HG03196 (cell line): Measurements from ENCODE around the gene NRIP1.

ENCODE experiments used
- ATAC-seq: cut with Tn5 transposase; IDR thresholded peaks from one replicate; pipeline ENCODE4 v1.9.1; 2021; ENCODE audit not compliant: unreplicated experiment

NRIP1 gene

DNA sequence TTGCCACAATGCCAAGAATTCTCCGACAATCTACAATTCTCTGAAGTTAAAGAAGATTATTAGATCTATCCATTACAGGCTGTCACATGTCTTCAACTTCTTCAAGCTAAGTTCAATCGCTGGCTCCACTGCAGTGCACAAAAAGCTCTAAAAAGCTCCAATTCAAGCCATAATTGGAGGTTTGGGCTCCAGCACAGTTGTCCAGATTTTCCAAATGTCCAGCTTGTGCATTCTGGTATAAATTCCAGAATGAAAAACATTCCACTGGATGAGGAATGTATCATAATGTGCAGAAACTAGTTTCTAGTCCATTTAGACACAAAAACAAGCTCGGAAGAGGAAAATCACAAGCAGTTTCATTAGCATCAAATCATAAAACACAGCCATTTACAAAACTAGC, 138.6 kb downstream of the NRIP1 start:
- ATAC-seq = no peak

DNA sequence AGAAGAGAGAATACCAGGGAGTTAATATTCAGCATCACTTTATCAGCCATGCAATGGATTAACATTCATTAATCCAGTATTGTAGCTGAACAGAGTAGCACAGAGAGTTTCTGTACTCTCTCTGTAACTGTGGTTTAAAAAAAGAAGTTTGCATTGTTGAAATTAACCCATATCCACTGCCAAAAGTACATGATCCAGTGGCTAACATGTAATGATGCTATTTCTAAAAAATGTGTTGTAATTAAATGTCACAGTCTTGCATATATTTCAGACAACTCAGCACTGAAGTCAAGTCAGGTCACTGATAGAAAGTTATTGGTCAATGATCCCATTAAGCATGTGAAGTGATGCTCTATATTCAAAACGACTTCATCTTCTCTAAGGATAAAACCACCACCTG, 141.3 kb downstream of the NRIP1 start:
- no peak for ATAC-seq

DNA sequence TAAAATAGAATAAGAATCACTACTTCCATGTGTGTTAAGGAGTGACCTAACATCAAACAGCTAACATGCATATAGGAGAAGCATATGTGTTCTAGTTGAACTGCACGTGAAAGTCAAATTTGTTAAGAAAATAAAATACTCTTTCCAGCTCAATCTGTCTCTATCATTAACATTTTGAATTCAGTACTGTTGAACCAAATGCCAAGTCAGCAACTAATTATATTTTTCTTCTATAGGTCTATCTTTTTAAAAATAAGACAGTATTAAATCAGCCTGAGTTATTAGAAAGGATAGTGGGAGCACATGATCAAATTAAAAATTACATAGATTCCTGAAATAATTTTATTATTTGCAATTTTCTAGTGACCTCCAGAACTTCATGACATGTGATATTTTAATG, 141.8 kb downstream of the NRIP1 start:
- no peak for ATAC-seq

DNA sequence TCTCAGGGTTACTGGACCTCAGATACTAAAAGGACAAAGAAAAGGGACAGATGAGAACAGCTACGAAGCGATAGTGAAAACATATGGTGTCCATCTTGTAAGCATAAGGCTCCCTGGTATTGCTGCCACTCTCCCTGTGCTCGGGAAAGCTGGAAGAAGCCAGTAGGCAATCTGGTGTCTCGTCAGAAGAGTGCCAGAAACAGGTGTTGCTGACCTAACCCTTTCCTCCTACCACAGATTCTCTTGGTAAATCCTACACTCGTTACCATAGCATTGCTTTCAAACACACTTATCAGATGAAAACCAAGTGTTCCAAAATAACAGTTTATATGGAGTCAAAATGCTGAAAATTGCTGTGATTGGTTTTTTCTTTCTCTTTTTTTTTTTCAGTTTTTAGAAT, 146.3 kb downstream of the NRIP1 start:
- no peak for ATAC-seq

DNA sequence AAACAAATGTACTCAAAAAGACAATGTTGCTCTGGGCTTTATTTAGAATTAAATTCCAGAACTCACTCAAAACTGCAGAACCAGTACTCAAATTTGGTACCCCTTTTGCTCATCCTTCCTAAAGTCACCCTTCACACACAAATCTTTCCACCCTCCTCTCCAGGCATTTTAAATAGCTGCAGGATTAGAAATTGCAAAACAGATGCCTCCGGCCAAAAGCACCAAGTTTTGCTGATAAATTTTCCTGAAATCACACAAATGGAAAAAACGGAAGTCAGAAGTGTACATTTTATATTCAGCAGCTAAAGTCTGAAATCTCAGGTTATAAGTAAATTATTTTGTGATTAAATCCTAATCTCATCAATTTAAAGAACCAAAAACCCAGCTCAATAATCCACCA, 147.0 kb downstream of the NRIP1 start:
- ATAC-seq = no peak

DNA sequence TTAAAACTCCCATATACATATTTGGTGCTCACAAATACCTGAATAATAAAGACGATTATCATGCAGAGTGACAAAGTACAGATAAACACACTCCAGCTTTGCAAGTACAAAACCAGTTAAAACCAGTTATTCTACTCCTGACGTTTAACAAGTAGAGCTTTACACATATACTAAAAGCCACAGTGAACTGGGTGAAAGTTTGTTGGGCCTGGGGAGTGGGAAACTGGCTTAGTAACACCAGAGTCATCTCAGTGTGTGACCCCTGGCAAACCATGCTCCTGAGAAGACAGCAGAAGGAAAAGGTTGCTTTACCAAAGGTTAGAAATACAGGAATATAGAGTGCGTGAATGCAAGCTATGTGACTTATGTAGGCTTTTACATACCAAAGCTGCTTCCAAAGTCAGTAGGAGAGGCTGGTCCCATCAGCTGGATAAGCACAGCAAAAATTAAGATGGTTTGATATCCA, 148.1 kb downstream of the NRIP1 start:
- no peak for ATAC-seq

DNA sequence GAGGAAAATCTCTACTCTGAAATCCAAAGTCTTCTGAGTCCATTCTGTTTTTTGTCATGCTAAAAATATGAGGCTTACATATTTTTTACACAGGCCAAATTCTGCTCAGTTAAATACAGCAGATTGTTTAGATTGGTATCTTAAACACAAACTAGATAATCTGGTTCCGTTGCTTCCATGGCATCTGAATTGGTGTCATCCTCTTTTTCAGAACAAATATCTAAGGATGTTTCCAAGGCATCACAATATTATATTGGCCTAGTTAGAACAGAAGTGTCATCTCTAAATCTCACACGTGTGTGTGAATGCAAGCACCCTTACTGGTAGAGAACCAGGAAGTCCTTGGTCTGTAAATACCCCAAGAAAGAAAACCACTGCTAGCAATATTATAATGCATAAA, 151.2 kb downstream of the NRIP1 start:
- no peak for ATAC-seq

DNA sequence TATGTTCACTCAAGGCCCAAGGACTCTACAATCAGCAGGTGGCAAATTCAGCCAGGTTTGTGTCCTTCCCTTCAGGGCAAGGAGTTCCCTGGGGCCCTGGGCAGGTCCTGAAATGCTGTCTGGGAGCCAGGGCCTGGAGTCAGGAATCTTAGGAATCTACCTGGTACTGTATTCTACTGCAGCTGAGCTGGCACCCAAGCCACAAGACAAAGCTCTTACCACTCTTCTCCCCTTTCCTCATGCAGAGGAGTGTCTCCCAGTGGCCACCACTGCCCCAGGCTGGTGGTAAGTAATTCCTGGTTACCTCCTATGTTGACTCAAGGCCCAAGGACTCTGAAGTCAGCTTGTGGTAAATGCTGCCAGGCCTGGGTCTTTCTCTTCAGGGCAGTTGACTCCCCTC, 153.4 kb downstream of the NRIP1 start:
- no peak for ATAC-seq
